Fibroblast of skin of left biceps (primary cell): ENCODE measurements around the gene CHI3L1.

Source experiments
- DNase-seq, 2 experiments: peaks; one replicate each; pipeline ENCODE4 v3.0.0-alpha.2; 2013; ENCODE audit warnings: low read depth in 2 of 2

Gene CHI3L1

GRCh38 chr1:203151362-203152157, 34.9 kb downstream of the CHI3L1 start:
- no peak for DNase-seq

GRCh38 chr1:203150511-203151297, 35.8 kb downstream of the CHI3L1 start:
- DNase-seq = no peak

GRCh38 chr1:203149188-203149840, 37.2 kb downstream of the CHI3L1 start:
- no peak for DNase-seq

GRCh38 chr1:203148579-203148978, 37.9 kb downstream of the CHI3L1 start:
- DNase-seq = no peak

- no peak for DNase-seq
Observed at GRCh38 chr1:203148127-203148526, 38.4 kb downstream of the CHI3L1 start.

- DNase-seq = no peak
Observed at GRCh38 chr1:203147376-203147775, 39.1 kb downstream of the CHI3L1 start.

- no peak for DNase-seq
Observed at GRCh38 chr1:203146537-203146936, 40.0 kb downstream of the CHI3L1 start.

- no peak for DNase-seq
Observed at GRCh38 chr1:203146042-203146369, 40.5 kb downstream of the CHI3L1 start.

- DNase-seq = no peak
Observed at GRCh38 chr1:203145321-203146041, 41.0 kb downstream of the CHI3L1 start.

GRCh38 chr1:203144661-203145060, 41.8 kb downstream of the CHI3L1 start:
- DNase-seq = no peak

GRCh38 chr1:203143641-203144040, 42.9 kb downstream of the CHI3L1 start:
- no peak for DNase-seq

GRCh38 chr1:203142684-203143408, 43.7 kb downstream of the CHI3L1 start:
- DNase-seq = no peak

- DNase-seq = no peak
Observed at GRCh38 chr1:203142124-203142523, 44.4 kb downstream of the CHI3L1 start.

- no peak for DNase-seq
Observed at GRCh38 chr1:203140743-203141520, 45.6 kb downstream of the CHI3L1 start.

GRCh38 chr1:203139976-203140475, 46.5 kb downstream of the CHI3L1 start:
- DNase-seq = no peak

- no peak for DNase-seq
Observed at GRCh38 chr1:203138066-203138465, 48.4 kb downstream of the CHI3L1 start.

- no peak for DNase-seq
Observed at GRCh38 chr1:203137324-203137723, 49.2 kb downstream of the CHI3L1 start.

- no peak for DNase-seq
Observed at GRCh38 chr1:203136409-203137042, 50.0 kb downstream of the CHI3L1 start.

GRCh38 chr1:203135636-203136305, 50.7 kb downstream of the CHI3L1 start:
- no peak for DNase-seq
